HG02763 (cell line): ENCODE measurements around the gene PAQR4.
"Not testable (repeated sequence)": the region's sequence is repeated elsewhere in the genome, so short reads cannot be mapped to it uniquely, and the experiment has no call there.

Experiments used
- ATAC-seq: cut with Tn5 transposase; IDR thresholded peaks from one replicate; pipeline ENCODE4 v1.9.1; 2021; ENCODE audit warnings: mild to moderate bottlenecking, moderate library complexity; ENCODE audit not compliant: unreplicated experiment

The PAQR4 gene

GRCh38 chr16:2942045-2942444 is 27.1 kb upstream of the PAQR4 start:
- no peak for ATAC-seq

DNA sequence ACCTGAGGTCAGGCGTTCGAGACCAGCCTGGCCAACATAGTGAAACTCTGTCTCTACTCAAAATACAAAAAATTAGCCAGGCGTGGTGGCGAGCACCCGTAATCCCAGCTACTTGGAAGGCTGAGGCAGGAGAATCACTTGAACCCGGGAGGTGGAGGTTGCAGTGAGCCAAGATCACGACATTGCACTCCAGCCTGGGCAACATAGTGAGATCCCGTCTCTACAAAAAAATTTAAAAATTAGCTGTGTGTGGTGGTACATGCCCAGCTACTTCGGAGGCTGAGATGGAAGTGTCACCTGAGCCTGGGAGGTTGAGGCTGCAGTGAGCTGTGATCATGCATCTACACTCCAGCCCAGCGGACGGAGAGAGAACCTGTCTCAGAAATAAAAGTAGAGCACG is 25.4 kb upstream of the PAQR4 start:
- not testable (repeated sequence) for ATAC-seq

DNA sequence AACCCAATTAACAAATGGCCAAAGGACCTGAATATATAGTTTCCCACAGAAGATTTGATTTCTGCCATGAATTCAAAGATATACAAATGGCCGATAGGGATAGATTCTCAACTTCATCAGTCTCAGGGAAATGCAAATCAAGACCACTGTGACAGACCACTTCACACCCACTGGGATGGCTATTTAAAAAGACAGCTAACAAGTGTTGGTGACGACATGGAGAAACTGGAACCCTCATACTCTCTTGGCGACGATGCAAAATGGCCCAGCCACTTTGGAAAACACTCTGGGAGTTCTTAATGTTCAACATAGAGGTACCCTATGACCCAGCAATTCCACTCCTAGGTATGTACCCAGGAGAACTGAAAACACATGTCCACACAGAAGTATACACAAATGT is 22.5 kb upstream of the PAQR4 start:
- no peak for ATAC-seq

- ATAC-seq = no peak
Observed at GRCh38 chr16:2948807-2949704, 20.1 kb upstream of the PAQR4 start.

DNA sequence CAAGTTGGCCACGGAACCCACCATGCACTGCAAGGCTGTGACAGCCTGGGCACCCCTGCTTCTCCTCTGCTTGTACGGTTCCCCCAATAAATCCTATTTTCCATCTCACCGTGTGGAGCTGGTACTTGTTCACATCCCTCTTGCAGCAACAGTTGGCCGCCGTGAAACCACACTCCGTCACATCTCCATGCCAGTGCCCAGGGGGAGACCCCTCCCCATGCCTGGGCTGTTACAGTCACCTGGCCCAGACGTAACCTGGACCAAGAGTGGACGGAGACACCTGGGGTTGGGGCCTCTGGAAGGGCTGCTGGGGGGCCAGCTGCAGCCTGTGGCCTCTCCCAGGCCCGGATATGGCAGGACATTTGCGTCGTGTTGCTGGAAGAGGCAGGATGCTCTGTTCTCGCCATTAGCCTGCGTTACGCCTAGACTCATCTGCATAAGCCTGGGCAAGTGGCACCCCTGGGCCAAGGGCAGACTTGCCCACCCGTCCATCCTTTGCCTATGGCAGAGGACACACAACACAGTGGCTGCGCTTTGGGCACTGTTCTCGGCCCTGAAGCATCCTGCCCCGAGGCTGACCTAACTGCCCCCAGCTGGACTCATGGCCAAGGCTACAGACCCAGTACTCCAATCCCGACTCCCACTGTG is 19.3 kb upstream of the PAQR4 start:
- ATAC-seq = no peak

DNA sequence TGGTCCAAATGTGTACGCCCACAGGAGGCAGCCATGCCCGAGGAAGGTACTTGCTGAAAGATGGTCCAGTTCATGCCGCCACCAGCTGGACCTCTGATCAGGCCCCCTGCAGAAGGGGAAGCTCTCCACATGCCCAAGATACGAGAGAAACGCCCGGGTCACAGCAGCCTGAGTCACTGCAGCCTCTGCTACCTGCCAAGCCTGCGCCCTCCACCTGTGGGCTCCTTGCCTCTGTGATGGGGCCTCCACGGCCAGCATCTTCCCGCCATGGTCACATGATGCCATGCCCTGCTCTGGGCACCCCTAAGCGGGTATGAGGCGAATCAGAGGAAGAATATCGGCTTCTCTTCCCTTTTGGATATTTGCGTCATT is 18.8 kb upstream of the PAQR4 start:
- ATAC-seq = no peak

GRCh38 chr16:2950773-2951172 is 18.4 kb upstream of the PAQR4 start:
- ATAC-seq = no peak

DNA sequence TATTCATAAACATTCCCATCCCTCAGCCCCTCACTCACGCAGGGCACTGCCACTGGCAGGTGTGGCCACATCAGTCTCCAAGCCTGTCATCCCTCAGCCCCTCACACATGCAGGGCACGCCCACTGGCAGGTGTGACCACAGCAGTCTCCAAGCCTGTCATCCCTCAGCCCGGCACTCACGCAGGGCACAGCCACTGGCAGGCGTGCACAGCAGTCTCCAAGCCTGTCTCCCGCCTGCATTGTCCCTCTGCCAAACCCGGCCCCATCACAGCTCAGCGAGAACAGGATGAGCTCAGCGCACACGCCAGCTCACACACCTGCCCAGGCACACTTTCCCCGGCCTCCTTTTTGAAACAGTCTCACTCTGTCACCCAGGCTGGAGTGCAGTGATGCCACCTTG is 16.5 kb upstream of the PAQR4 start:
- ATAC-seq = no peak

GRCh38 chr16:2953706-2954627 is 15.2 kb upstream of the PAQR4 start:
- no peak for ATAC-seq

DNA sequence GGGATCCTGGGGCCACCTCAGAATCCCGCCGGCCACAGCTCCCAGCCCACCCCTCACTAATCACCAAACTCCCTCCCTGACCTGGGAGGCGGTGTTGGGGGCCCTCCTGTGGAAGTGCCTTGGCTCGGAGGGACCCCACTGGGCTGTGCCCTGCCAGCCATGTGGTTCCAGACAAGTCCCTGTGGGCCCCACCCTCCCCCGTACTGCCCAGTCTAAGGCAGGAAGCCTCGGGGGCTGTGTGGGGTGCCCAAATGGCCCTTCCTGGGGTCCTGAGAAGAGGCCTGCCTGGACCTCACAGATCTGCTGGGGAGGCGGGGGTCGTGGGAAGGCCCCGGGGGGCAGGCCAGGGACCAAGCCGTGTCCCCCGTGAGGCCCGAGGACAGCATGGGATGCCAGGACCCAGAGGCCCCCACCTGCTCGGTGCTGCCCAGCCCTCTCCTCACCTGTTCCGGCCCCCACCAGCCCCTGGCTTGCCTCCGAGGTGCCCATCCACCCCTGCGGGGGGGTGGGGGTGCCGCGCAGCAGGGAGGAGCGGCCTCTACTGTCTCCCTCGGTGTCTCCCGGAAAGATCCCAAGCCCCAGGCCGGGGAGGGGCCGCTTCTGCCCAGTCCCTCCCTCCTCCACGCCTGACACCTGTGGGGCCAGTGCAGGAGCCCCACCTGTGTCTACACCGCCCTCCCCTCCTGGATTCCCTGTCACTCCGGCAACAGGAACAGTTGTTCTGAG is 14.3 kb upstream of the PAQR4 start:
- no peak for ATAC-seq

DNA sequence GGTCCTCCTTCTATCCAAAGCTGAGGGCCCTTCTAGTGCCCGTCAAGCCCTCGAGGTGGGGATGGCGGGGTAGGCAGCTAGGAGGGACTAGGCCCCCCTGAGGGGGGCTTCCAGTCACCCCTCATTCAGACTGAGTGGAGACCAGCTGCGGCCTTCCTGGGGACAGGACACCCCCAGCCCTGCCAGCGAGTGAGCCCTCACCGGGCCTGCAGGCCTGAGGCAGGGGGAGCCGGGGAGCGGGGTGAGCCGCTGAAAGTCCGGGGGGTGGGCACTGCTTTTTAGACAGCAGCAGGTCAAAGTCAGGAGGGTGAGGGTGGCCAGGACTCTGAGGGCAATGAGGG is 13.7 kb upstream of the PAQR4 start:
- ATAC-seq = no peak

GRCh38 chr16:2955779-2956578 is 13.2 kb upstream of the PAQR4 start:
- ATAC-seq = no peak

- ATAC-seq = no peak
Observed at GRCh38 chr16:2956579-2956956, 12.6 kb upstream of the PAQR4 start.

DNA sequence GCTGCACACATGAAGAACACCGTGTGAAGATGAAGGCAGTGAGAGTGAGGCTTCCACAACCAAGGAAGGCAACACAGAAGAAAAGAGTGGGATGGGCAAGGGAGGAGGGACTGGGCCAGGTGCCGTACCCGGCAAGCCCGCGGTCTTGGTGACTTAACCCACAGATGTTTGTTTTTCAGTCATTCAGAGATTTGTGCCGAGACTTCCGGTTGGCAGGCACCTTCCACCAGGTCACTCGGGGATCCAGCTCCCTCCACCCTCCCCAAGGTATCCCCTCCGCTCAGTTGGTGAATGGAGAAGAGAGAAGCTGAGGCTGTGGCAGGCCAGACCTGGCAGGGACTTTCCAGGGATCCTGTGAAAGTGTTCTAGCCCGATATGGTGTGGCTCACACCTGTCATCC is 9.9 kb upstream of the PAQR4 start:
- no peak for ATAC-seq

DNA sequence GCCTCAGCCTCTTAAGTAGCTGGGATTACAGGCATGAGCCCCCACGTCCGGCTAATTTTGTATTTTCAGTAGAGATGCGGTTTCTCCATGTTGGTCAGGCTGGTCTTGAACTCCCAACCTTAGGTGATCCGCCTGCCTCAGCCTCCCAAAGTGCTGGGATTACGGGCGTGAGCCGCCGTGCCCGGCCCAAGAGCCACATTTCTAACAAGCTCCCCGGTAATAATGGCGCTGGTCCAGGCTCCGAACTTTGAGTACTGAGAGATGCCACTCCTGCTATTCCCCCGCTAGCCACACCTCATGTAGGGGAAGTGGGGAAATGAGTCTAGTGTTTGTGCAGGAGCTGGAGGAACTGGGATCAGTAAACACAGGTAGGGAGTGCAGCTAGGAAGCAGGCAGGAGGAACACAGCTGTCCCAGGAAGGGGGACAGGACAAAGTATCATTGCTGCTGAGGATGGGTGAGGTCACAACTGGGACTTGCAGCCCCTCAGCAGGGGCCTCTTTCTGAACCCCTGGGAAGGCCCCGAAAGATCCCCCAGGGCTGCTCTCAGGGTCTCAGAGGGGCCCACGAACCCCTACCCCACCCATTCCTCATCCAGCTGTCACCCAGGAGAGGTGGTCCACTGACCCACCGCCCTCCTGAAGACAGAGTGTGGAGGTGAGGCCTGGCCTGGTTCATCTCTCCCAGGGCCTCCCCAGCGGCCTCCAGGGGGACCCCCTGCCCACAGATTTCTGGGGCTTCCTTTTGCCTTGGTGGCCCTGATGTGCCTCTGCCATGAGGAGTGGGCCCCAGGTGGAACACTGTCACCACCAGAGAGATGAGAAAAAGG is 8.8 kb upstream of the PAQR4 start:
- ATAC-seq = no peak

DNA sequence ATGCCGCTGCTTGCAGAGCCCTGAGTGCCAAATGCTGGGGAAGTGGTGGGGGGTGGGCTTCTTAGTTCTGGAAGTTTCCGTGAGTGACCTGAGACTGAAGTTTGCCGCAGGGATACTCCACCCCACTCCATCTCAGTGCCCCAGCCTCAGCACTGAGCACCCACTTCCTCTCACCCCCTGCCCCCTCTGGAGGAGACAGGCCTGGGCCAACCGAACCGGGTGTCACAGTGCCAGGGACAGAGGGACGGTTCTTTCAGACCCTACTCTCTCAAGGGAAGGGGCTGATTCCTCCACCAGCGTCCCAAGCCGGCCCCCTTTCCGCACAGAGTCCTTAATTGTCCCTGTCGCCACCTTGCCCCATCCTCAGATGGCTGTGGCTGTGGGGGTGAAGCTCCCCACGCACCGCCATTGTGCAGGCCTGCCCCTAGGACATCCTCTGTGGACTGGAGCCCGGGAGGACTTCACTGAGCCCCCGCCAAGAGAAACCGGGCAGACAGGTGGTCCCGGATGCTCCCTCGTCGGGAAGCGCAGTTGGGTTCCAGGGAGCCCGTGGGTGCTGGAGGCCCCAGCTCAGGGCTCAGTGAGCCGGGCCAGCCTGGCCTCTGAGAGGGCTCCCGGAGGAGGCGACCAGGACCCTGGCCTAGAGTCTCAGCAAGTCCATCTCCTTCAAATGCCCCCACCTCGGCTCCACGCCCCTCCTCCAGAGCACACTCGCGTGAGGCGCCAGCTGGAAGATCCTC is 6.6 kb upstream of the PAQR4 start:
- ATAC-seq = no peak

DNA sequence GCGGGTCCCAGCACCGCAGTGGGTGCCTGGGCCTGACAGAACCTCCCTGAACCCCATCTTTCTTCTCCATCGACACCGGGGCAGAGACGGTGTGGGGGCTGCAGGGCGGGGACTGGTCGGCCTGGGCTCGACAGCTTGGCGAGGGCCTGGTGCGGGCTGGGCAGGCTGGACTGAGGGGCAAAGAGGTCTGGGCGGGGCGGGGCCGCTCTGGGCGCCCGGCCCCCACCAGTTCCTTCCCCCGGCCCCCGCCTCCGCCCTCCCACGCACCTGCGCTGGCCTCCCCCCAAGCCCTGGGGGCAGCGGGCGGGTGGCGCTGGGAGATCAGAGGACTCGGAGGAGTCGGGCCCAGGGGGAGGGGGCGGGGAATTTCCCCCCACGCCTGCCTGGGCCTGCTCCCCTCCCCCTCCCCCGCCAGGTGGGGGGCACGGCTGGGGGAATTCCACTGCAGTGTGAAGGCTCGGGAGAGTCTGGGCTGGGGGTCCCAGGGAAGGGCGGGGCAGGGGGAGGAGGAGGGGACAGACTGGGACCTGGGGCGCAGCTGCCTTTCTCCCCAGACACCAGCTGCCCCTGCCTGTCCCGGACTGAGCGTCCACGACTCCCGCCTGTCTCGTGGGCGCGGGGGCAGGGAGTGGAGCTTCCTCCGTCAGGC is 6.0 kb upstream of the PAQR4 start:
- no peak for ATAC-seq
